Measurements from ENCODE around the gene NACAD.

DNA sequence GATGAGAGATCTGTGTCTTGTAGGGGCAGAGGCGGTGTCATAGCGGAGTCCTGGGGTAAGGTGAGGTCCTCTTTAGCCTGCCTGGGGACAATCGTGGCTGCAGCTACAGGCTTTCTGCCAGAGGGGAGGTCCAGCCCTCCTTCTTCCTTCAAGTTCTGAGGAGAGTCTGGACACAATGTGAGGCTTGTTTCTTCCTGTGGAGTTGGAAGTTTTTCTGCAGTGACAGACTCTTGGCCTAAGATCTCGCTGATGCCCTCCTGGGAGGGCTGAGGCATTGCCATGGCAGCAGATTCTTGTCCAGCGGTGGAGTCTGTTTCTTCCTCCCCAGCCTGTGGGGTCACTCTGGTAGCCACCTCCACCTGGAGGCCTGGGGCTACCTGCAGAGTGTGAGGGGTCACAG lies 4.4 kb downstream of the NACAD start:
- TF ChIP-seq, protein P1, sequence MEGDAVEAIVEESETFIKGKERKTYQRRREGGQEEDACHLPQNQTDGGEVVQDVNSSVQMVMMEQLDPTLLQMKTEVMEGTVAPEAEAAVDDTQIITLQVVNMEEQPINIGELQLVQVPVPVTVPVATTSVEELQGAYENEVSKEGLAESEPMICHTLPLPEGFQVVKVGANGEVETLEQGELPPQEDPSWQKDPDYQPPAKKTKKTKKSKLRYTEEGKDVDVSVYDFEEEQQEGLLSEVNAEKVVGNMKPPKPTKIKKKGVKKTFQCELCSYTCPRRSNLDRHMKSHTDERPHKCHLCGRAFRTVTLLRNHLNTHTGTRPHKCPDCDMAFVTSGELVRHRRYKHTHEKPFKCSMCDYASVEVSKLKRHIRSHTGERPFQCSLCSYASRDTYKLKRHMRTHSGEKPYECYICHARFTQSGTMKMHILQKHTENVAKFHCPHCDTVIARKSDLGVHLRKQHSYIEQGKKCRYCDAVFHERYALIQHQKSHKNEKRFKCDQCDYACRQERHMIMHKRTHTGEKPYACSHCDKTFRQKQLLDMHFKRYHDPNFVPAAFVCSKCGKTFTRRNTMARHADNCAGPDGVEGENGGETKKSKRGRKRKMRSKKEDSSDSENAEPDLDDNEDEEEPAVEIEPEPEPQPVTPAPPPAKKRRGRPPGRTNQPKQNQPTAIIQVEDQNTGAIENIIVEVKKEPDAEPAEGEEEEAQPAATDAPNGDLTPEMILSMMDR (IDR thresholded peaks at IDR 0.05) = no peak
- TF ChIP-seq POLR2A (IDR thresholded peaks at IDR 0.05) = no peak

All from Peyer's patch (tissue), 4 donors.